Measurements from ENCODE around the gene FLRT2. TPM values are rescaled to one million over a fixed set of nuclear protein-coding genes. Genes with fewer than 3 reads are reported as not detected.

Gene FLRT2
- polyA plus RNA-seq, 1 donor (not counting 4 experiments of a cell fraction or from before 2014, with no cell fraction given) = 69.2 TPM

DNA sequence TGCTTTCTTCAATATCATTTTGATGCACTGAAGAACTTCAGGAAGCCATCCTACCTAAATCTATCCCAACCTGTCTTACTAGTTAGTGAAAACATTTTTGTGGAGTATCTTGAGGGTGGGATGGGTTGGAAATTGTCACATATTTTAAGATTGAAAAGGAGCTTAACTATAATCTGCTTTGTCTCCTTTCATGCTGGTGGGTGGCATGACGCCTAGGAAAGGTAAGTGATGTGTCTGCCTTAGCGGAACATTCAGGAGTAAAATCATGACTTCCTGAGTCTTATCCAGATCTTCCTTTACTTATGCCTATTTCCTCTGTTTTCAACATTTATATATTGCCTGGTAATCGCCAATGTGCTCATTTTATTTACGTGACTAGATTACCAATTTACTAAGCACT is 74.1 kb downstream of the FLRT2 start:
- DNase-seq (ENCODE audit: low read depth, low spot score) = no peak
- TF ChIP-seq, protein P1, sequence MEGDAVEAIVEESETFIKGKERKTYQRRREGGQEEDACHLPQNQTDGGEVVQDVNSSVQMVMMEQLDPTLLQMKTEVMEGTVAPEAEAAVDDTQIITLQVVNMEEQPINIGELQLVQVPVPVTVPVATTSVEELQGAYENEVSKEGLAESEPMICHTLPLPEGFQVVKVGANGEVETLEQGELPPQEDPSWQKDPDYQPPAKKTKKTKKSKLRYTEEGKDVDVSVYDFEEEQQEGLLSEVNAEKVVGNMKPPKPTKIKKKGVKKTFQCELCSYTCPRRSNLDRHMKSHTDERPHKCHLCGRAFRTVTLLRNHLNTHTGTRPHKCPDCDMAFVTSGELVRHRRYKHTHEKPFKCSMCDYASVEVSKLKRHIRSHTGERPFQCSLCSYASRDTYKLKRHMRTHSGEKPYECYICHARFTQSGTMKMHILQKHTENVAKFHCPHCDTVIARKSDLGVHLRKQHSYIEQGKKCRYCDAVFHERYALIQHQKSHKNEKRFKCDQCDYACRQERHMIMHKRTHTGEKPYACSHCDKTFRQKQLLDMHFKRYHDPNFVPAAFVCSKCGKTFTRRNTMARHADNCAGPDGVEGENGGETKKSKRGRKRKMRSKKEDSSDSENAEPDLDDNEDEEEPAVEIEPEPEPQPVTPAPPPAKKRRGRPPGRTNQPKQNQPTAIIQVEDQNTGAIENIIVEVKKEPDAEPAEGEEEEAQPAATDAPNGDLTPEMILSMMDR (optimal IDR thresholded peaks at IDR 0.05 in 1 of 3, IDR thresholded peaks at IDR 0.05 in 1 of 3, conservative IDR thresholded peaks at IDR 0.05 in 1 of 3; ENCODE audit: extremely low read depth in 1 of 3, insufficient read depth in 2 of 3, low read length in 3 of 3) = no peak
- no peak for TF ChIP-seq EZH2 (IDR thresholded peaks at IDR 0.05; ENCODE audit: low read length)
- H3K9me3 ChIP-seq (ENCODE audit: control insufficient read depth, low read depth, low read length) = no peaks in the 10 kb centered on the region
- H3K4me1 ChIP-seq (ENCODE audit: control insufficient read depth, extremely low read depth, insufficient read depth, low read length) = peaks cover 12% of the 10 kb centered on the region
- H3K4me3 ChIP-seq (ENCODE audit: control insufficient read depth in 2 of 3, extremely low read depth in 1 of 3, insufficient read depth in 2 of 3, low read depth in 1 of 3, low read length in 3 of 3) = no peak overlapping the region
- no peak for FAIRE-seq
- dilution Hi-C loops (cut with MboI; ENCODE audit: extremely low pct_ligation_motif_present, low sequenced_read_pairs) = no loop called here
- H3K27me3 ChIP-seq (ENCODE audit: control insufficient read depth, extremely low read depth, insufficient read depth, low read length) = no peaks in the 10 kb centered on the region
- H3K27ac ChIP-seq (ENCODE audit: control insufficient read depth, insufficient read depth, low read length) = no peak overlapping the region
- H3K4me2 ChIP-seq (ENCODE audit: control insufficient read depth, extremely low read depth, insufficient read depth, low read depth, low read length) = no peak overlapping the region
- H3K9me1 ChIP-seq (ENCODE audit: control insufficient read depth, extremely low read depth, insufficient read depth, low read length) = no peaks in the 10 kb centered on the region
- H3K36me3 ChIP-seq (ENCODE audit: control insufficient read depth in 2 of 2, extremely low read depth in 1 of 2, insufficient read depth in 2 of 2, low read length in 2 of 2) = peaks cover 0 to 1% of the 10 kb centered on the region in 2 experiments
- no peak overlapping the region for H3K9ac ChIP-seq (ENCODE audit: control insufficient read depth, extremely low read depth, insufficient read depth, low read length)
- H3K79me2 ChIP-seq (ENCODE audit: control insufficient read depth, insufficient read depth, low read length) = peaks cover 3% of the 10 kb centered on the region
- H4K20me1 ChIP-seq (ENCODE audit: control insufficient read depth, extremely low read depth, insufficient read depth, low read length) = no peaks in the 10 kb centered on the region
- no peak overlapping the region for H2AFZ ChIP-seq (ENCODE audit: control insufficient read depth, low read length)

DNA sequence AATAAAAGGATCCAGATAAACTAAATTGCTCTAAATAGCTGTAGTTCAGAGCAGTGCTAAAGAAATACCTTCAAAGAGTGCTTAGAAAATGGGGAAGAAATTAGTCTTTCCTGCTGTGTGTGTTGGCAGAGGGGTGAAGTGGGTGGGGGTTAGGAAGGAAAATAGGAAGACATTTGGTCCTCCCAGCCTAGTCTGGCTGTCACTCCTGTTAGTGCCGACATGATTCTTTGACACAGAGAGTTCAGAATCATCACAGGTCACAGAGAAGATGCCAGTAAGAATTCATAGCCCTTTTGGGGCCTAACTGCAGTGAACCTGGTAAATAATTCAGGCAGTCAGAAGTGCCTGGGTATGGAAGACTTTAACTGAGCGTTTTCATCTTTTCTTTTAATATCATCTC is 74.8 kb downstream of the FLRT2 start:
- FAIRE-seq = no peak
- TF ChIP-seq, protein P1 (optimal IDR thresholded peaks at IDR 0.05 in 1 of 3, IDR thresholded peaks at IDR 0.05 in 1 of 3, conservative IDR thresholded peaks at IDR 0.05 in 1 of 3; ENCODE audit: extremely low read depth in 1 of 3, insufficient read depth in 2 of 3, low read length in 3 of 3) = no peak
- no peak for TF ChIP-seq EZH2 (IDR thresholded peaks at IDR 0.05; ENCODE audit: low read length)
- H3K27ac ChIP-seq (ENCODE audit: control insufficient read depth, insufficient read depth, low read length) = no peak overlapping the region
- peaks cover 0 to 1% of the 10 kb centered on the region in 2 experiments for H3K36me3 ChIP-seq (ENCODE audit: control insufficient read depth in 2 of 2, extremely low read depth in 1 of 2, insufficient read depth in 2 of 2, low read length in 2 of 2)
- no peak overlapping the region for H3K9ac ChIP-seq (ENCODE audit: control insufficient read depth, extremely low read depth, insufficient read depth, low read length)
- H3K79me2 ChIP-seq (ENCODE audit: control insufficient read depth, insufficient read depth, low read length) = peaks cover 4% of the 10 kb centered on the region
- no peaks in the 10 kb centered on the region for H3K27me3 ChIP-seq (ENCODE audit: control insufficient read depth, extremely low read depth, insufficient read depth, low read length)
- no peaks in the 10 kb centered on the region for H3K9me3 ChIP-seq (ENCODE audit: control insufficient read depth, low read depth, low read length)
- H3K4me1 ChIP-seq (ENCODE audit: control insufficient read depth, extremely low read depth, insufficient read depth, low read length) = peaks cover 12% of the 10 kb centered on the region
- H3K4me3 ChIP-seq (ENCODE audit: control insufficient read depth in 2 of 3, extremely low read depth in 1 of 3, insufficient read depth in 2 of 3, low read depth in 1 of 3, low read length in 3 of 3) = no peak overlapping the region
- DNase-seq (ENCODE audit: low read depth, low spot score) = no peak
- no peaks in the 10 kb centered on the region for H4K20me1 ChIP-seq (ENCODE audit: control insufficient read depth, extremely low read depth, insufficient read depth, low read length)
- no peaks in the 10 kb centered on the region for H3K9me1 ChIP-seq (ENCODE audit: control insufficient read depth, extremely low read depth, insufficient read depth, low read length)
- H2AFZ ChIP-seq (ENCODE audit: control insufficient read depth, low read length) = no peak overlapping the region
- dilution Hi-C loops (cut with MboI; ENCODE audit: extremely low pct_ligation_motif_present, low sequenced_read_pairs) = no loop called here
- H3K4me2 ChIP-seq (ENCODE audit: control insufficient read depth, extremely low read depth, insufficient read depth, low read depth, low read length) = no peak overlapping the region
